B cell (primary cell): ENCODE data around the gene RPL28. TPM values are rescaled to one million over a fixed set of nuclear protein-coding genes. Genes with fewer than 3 reads are reported as not detected.

Experiments used
- ATAC-seq: fragments of 200-7000 bp; cut with Tn5 transposase; one replicate; pipeline ENCODE4 v1.10.0; 2021; ENCODE audit warnings: low read depth, mild to moderate bottlenecking, moderate number of reproducible peaks, moderate library complexity
- CTCF ChIA-PET: fragments of 350-600 bp; sonication (Branson Sonifier 250); formaldehyde crosslinking; loops from one replicate; lab custom pipeline; 2021; ENCODE audit warnings: antibody characterized with exemption, inconsistent platforms; lab: Charles Lee
- POLR2A ChIA-PET: fragments of 350-600 bp; sonication (Branson Sonifier 250); formaldehyde crosslinking; loops from one replicate; lab custom pipeline; 2021; ENCODE audit warnings: antibody characterized with exemption; lab: Charles Lee
- DNase-seq: peaks from one replicate; pipeline ENCODE4 v3.0.0; 2013
- H2AFZ ChIP-seq: 2 replicates; pipeline ENCODE4 v1.6.1; 2012; ENCODE audit warnings: mild to moderate bottlenecking, low read depth, low read length; ENCODE audit not compliant: insufficient read depth, poor library complexity, severe bottlenecking
- H3K27ac ChIP-seq, 2 donors: 1 replicate in 1 of 2; 2 replicates in 1 of 2; pipeline ENCODE4 v1.5.1; 2012 to 2013; ENCODE audit warnings: low read length in 2 of 2, mild to moderate bottlenecking in 2 of 2, moderate library complexity in 1 of 2
- H3K27me3 ChIP-seq, 4 experiments: fragments of 200-600 bp in 1 of 4; sonication (generic) in 1 of 4; replicated peaks in 1 of 4; 1 replicate in 2 of 4; 2 replicates in 2 of 4; pipeline versions ENCODE4 v1.6.1 to v1.7.0; 2013 to 2016; ENCODE audit warnings: low read length in 3 of 4, mild to moderate bottlenecking in 2 of 4, mixed read lengths in 1 of 4, moderate library complexity in 1 of 4; ENCODE audit not compliant: insufficient read depth in 4 of 4, control insufficient read depth in 3 of 4; ENCODE audit errors: control extremely low read depth in 1 of 4
- H3K36me3 ChIP-seq, 2 experiments: replicated peaks in 1 of 2; 1 replicate in 1 of 2; 2 replicates in 1 of 2; pipeline versions ENCODE4 v1.6.1 to v1.7.1; 2013; ENCODE audit warnings: low read length in 1 of 2; ENCODE audit not compliant: insufficient read depth in 2 of 2, control insufficient read depth in 1 of 2; ENCODE audit errors: control extremely low read depth in 1 of 2, extremely low read depth in 1 of 2
- H3K4me1 ChIP-seq, 2 donors: fragments of 200-600 bp in 1 of 2; sonication (generic) in 1 of 2; 1 replicate in 1 of 2; 2 replicates in 1 of 2; pipeline versions ENCODE4 v1.5.1 to v1.6.1; 2013 to 2017; ENCODE audit warnings: low read length in 2 of 2; ENCODE audit not compliant: control insufficient read depth in 2 of 2, insufficient read depth in 2 of 2
- H3K4me2 ChIP-seq: replicated peaks from 2 replicates; pipeline ENCODE3; 2012; ENCODE audit warnings: mild to moderate bottlenecking, low read depth, low read length; ENCODE audit not compliant: poor library complexity, severe bottlenecking
- H3K4me3 ChIP-seq, 5 experiments: fragments of 200-600 bp in 1 of 5; sonication (generic) in 1 of 5; 1 replicate in 3 of 5; 2 replicates in 2 of 5; pipeline versions ENCODE4 v1.5.1 to v1.7.0; 2011 to 2016; ENCODE audit warnings: low read length in 4 of 5, mild to moderate bottlenecking in 4 of 5, low read depth in 2 of 5, control low read depth in 1 of 5, moderate library complexity in 1 of 5; ENCODE audit not compliant: insufficient read depth in 1 of 5; ENCODE audit errors: control extremely low read depth in 1 of 5, extremely low read depth in 1 of 5
- H3K79me2 ChIP-seq: fragments of 200-600 bp; sonication (generic); one replicate; pipeline ENCODE4 v1.6.0; 2016; ENCODE audit warnings: low read length; ENCODE audit not compliant: control insufficient read depth, insufficient read depth
- H3K9ac ChIP-seq: fragments of 200-600 bp; sonication (generic); 2 replicates; pipeline ENCODE4 v1.6.1; 2017; ENCODE audit warnings: mild to moderate bottlenecking, low read length, moderate library complexity
- H3K9me3 ChIP-seq, 3 donors: one replicate each; pipeline versions ENCODE4 v1.6.1 to v1.7.1; 2013; ENCODE audit warnings: low read length in 2 of 3; ENCODE audit not compliant: control insufficient read depth in 2 of 3, insufficient read depth in 1 of 3; ENCODE audit errors: control extremely low read depth in 1 of 3
- H4K20me1 ChIP-seq: 2 replicates; pipeline ENCODE4 v1.6.0; 2012; ENCODE audit warnings: mild to moderate bottlenecking, low read length; ENCODE audit not compliant: insufficient read depth, control insufficient read depth, poor library complexity, severe bottlenecking
- H3K27ac Mint-ChIP-seq: one replicate; pipeline ENCODE4 v1.8.0; 2021; ENCODE audit warnings: mixed read lengths
- H3K27me3 Mint-ChIP-seq: one replicate; pipeline ENCODE4 v1.8.0; 2021; ENCODE audit warnings: mixed read lengths
- H3K4me1 Mint-ChIP-seq: one replicate; pipeline ENCODE4 v1.8.0; 2021; ENCODE audit warnings: mixed read lengths
- H3K4me3 Mint-ChIP-seq: one replicate; pipeline ENCODE4 v1.8.0; 2021; ENCODE audit warnings: mixed read lengths
- H3K9me3 Mint-ChIP-seq: one replicate; pipeline ENCODE4 v1.8.0; 2022; ENCODE audit warnings: mixed read lengths; ENCODE audit not compliant: insufficient read depth
- EZH2 ChIP-seq: IDR thresholded peaks from 2 replicates; pipeline ENCODE4 v1.6.1; 2012; ENCODE audit warnings: borderline replicate concordance, low read depth, mild to moderate bottlenecking, moderate library complexity, low read length; ENCODE audit not compliant: insufficient read depth, poor library complexity, severe bottlenecking
- WGBS: methylation state at CpG from one replicate; pipeline ENCODE4 v1.1.5; 2013; ENCODE audit warnings: missing lambda C conversion rate; ENCODE audit not compliant: insufficient coverage; 5-methylcytosine and 5-hydroxymethylcytosine counted together
- intact Hi-C: fragments of 100-400 bp; cut with micrococcal nuclease; formaldehyde crosslinking; loops from one replicate; pipeline ENCODE4 v1.10.0; 2022
- polyA plus RNA-seq: library from polyadenylated mRNA; depleted of rRNA; stranded (reverse); fragments of >200 nt; gene quantifications from 2 replicates; pipeline ENCODE4 v1.2.3, GENCODE V29; 2012
- total RNA-seq, 2 donors: library from RNA; stranded (reverse); fragments of 120-200 nt in 1 of 2; gene quantifications; 1 replicate in 1 of 2; 2 replicates in 1 of 2; pipeline versions ENCODE4 v1.2.3 to v1.2.4, GENCODE V29; 2013 to 2022
- TF ChIP-seq, protein P1 (sequence below): fragments of 200-600 bp; IDR thresholded peaks from one replicate; pipeline ENCODE4 v1.8.0; 2022; ENCODE audit warnings: antibody characterized with exemption, mild to moderate bottlenecking

Gene RPL28
- total and polyA plus RNA-seq, 2 donors (not counting 1 experiment from before 2014, with no cell fraction given) = 2,578 to 4,661 TPM

DNA sequence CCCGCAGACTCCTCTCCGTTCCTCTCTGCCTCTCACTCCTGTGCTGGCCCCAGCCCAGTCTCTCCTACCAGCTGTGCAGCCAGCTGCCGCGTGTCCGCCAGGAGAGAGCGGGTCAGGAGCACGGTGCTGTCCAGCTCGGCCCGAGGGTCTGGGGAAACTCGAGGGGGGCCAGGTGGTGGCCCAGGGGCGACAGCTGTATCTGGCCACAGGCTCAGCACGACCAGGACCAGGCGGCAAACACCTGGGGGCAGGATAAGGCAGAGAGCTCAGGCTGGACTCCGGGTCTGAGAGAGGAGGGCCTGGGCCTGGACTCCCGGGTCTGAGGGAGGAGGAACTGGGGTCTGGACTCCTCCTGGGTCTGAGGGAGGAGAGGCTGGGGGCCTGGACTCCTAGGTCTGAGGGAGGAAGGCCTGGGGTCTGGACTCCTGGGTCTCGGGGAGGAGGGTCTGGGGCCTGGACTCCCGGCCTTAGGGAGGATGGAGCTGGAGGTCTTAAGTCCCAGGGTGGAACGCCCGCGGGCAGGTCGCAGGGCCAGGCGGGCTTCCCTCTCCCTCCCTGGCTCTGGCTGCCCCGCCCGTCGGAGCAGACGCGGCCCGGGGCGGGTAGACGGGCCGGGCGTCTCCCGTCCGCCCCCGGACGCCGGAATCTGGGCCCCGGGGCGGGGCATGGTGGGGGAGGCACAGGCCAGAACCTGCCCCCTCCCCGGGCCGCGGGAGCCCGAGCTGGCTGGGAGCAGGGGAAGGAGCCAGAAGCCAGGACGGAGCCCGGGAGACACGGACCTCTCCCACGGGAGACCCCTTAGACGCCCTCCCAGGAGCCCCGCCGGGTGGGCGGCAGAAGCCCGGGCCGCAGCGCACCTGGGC is 16.8 kb upstream of the RPL28 start:
- no peak overlapping the region for H3K27ac ChIP-seq
- Mint-ChIP-seq H3K27me3 (peaks cover 38% of the 10 kb centered on the region), H3K4me3 (no peak overlapping the region), H3K27ac (no peak overlapping the region), H3K4me1 (peaks cover 9% of the 10 kb centered on the region), H3K9me3 (no peaks in the 10 kb centered on the region)
- H3K79me2 ChIP-seq = no peaks in the 10 kb centered on the region
- H2AFZ ChIP-seq = peak overlapping the region; percentile 62
- peak overlapping the region; percentile 82 for H3K4me2 ChIP-seq
- ChIA-PET POLR2A (interaction anchor here (0.9 kb wide), 1 partner anchor 115 kb away, joined by 4 read pairs; no protein-coding TSS in a partner anchor), CTCF (no interaction called here)
- H3K4me3 ChIP-seq = peak overlapping the region in 3 of 5 experiments; percentile 35 to 39 (median 38)
- intact Hi-C loops = no loop called here
- TF ChIP-seq, protein P1, sequence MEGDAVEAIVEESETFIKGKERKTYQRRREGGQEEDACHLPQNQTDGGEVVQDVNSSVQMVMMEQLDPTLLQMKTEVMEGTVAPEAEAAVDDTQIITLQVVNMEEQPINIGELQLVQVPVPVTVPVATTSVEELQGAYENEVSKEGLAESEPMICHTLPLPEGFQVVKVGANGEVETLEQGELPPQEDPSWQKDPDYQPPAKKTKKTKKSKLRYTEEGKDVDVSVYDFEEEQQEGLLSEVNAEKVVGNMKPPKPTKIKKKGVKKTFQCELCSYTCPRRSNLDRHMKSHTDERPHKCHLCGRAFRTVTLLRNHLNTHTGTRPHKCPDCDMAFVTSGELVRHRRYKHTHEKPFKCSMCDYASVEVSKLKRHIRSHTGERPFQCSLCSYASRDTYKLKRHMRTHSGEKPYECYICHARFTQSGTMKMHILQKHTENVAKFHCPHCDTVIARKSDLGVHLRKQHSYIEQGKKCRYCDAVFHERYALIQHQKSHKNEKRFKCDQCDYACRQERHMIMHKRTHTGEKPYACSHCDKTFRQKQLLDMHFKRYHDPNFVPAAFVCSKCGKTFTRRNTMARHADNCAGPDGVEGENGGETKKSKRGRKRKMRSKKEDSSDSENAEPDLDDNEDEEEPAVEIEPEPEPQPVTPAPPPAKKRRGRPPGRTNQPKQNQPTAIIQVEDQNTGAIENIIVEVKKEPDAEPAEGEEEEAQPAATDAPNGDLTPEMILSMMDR = no peak
- TF ChIP-seq EZH2 = no peak
- peaks cover 0 to 22% (median 0%) of the 10 kb centered on the region in 3 donors for H3K9me3 ChIP-seq
- peaks cover 15 to 17% of the 10 kb centered on the region in 2 donors for H3K4me1 ChIP-seq
- H3K27me3 ChIP-seq = peaks cover 0 to 64% (median 25%) of the 10 kb centered on the region in 4 experiments
- WGBS = 19% methylated on average over 43 of the region's 54 CpGs
- H4K20me1 ChIP-seq = no peaks in the 10 kb centered on the region
- H3K36me3 ChIP-seq = no peaks in the 10 kb centered on the region
- H3K9ac ChIP-seq = no peak overlapping the region
- DNase-seq (peak; percentile 49), ATAC-seq (peak; percentile 58)
